Right lobe of liver (tissue), 4 donors: ENCODE results near the gene CFAP46.

Source experiments
- POLR2A ChIP-seq: fragments of 450-650 bp; IDR thresholded peaks from one replicate; pipeline ENCODE4 v1.6.1; 2017; ENCODE audit warnings: antibody characterized with exemption, mild to moderate bottlenecking
- TF ChIP-seq, protein P1 (sequence below), 4 donors: fragments of 200-600 bp in 3 of 4; fragments of 450-650 bp in 1 of 4; IDR thresholded peaks; one replicate each; pipeline versions ENCODE4 v1.5.1 to v1.8.0; 2016 to 2022; ENCODE audit warnings: antibody characterized with exemption in 4 of 4, mild to moderate bottlenecking in 2 of 4
- donor health status: DM: no; HTN: no; CAD: no.
- donor health status: DM: no; HTN: no; CAD: no.
- donor health status: DM: no; HTN: yes; CAD: no.

DNA sequence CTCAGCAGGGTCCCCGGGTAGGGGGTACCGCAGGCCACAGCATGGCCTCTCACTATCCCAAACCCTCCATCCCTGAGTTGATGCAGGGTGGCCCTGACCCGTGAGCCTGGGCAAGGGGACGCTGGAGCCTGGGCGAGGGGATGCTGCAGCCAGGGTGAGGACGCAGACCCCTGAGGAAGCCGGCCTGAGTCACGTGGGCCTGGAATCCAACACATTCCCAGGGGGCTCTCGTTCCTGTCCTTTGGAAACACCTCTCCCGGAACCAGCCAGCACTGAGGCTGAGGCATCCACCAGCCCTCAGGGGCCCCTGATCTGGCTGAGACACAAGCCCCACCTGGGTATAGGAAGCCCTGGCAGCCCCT is 95.0 kb downstream of the CFAP46 start:
- TF ChIP-seq, protein P1, sequence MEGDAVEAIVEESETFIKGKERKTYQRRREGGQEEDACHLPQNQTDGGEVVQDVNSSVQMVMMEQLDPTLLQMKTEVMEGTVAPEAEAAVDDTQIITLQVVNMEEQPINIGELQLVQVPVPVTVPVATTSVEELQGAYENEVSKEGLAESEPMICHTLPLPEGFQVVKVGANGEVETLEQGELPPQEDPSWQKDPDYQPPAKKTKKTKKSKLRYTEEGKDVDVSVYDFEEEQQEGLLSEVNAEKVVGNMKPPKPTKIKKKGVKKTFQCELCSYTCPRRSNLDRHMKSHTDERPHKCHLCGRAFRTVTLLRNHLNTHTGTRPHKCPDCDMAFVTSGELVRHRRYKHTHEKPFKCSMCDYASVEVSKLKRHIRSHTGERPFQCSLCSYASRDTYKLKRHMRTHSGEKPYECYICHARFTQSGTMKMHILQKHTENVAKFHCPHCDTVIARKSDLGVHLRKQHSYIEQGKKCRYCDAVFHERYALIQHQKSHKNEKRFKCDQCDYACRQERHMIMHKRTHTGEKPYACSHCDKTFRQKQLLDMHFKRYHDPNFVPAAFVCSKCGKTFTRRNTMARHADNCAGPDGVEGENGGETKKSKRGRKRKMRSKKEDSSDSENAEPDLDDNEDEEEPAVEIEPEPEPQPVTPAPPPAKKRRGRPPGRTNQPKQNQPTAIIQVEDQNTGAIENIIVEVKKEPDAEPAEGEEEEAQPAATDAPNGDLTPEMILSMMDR (IDR thresholded peaks at IDR 0.05), result no peak
- TF ChIP-seq POLR2A, result no peak
